ENCODE data around the gene GATB.

Gene GATB

DNA sequence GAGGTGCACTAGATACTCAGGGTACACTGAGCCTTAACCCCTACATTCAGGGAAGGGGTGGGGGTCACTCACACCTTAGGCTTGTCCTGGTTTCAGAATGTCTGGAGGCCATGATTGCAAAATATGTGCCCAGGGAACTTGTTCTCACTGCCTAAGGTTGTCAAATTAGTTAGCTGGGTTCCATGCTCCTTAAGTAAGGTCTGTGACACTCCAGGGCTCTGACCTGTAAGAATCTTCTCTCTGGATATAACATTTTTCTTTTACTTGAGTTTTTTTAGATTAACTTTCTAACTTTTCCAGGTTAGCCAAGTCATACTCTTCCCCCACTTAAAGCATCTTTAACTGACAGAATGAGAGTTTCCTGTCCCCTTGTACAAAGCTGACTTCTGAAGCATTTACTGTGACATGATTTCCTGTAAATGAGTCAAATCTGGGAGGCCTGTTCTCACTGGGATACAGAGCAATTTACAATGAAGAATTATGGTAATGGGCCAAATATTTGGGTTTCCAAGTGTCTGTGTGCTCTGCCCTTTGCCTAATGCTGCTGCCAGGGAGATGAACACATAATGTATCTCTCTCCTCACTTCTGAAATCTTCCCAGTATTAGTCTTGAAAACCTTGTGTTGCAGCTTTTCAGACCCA is 101.7 kb downstream of the GATB start:
- H3K4me3 ChIP-seq (ENCODE audit: low read depth, low read length): no peak overlapping the region
- TF ChIP-seq, protein P1, sequence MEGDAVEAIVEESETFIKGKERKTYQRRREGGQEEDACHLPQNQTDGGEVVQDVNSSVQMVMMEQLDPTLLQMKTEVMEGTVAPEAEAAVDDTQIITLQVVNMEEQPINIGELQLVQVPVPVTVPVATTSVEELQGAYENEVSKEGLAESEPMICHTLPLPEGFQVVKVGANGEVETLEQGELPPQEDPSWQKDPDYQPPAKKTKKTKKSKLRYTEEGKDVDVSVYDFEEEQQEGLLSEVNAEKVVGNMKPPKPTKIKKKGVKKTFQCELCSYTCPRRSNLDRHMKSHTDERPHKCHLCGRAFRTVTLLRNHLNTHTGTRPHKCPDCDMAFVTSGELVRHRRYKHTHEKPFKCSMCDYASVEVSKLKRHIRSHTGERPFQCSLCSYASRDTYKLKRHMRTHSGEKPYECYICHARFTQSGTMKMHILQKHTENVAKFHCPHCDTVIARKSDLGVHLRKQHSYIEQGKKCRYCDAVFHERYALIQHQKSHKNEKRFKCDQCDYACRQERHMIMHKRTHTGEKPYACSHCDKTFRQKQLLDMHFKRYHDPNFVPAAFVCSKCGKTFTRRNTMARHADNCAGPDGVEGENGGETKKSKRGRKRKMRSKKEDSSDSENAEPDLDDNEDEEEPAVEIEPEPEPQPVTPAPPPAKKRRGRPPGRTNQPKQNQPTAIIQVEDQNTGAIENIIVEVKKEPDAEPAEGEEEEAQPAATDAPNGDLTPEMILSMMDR (IDR thresholded peaks at IDR 0.05; ENCODE audit: borderline replicate concordance, insufficient read depth, low read depth, low read length): no peak

DNA sequence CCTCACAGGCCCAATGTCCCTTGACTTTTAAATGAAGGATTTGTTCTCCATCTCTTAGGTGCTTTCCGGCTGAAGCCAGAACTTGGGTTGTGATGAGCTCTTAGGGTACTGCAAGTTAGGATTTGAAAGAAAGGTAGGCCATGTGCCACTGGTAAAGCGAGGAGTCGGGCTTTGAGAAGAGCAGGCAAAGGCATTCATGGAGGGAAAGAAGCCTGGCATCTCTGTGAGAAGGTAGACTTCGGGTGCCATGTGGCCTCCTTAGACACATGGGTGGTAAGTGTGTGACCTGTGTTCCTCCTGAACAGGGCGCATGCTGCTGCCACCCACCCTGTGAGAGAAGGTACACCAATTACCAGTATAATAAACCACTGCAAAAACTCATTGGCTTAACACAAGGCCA is 102.9 kb downstream of the GATB start:
- TF ChIP-seq, protein P1 (IDR thresholded peaks at IDR 0.05; ENCODE audit: borderline replicate concordance, insufficient read depth, low read depth, low read length): no peak
- H3K4me3 ChIP-seq (ENCODE audit: low read depth, low read length): no peak overlapping the region

DNA sequence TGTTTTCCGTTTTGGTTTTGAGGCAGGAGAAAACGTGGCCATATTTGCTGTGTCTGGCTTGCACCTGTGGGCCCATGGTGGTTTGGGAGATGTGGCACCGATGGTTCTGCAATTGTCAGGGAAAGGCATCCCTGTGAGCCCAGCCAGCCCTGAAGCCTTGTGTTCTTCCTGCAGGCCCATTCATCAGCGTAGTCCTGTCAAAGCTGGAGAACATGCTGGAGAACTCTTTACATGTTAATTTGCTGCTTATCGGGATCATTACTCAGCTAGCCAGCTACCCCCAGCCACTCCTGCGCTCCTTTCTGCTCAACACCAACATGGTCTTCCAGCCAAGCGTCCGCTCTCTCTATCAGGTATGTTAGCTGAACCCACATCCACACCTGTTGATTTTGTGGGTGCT is 104.7 kb downstream of the GATB start:
- H3K4me3 ChIP-seq (ENCODE audit: low read depth, low read length): no peak overlapping the region
- TF ChIP-seq, protein P1 (IDR thresholded peaks at IDR 0.05; ENCODE audit: borderline replicate concordance, insufficient read depth, low read depth, low read length): no peak

GRCh38 chr4:151653548-151653918 is 107.3 kb downstream of the GATB start:
- TF ChIP-seq, protein P1 (IDR thresholded peaks at IDR 0.05; ENCODE audit: borderline replicate concordance, insufficient read depth, low read depth, low read length): no peak
- H3K4me3 ChIP-seq (ENCODE audit: low read depth, low read length): no peak overlapping the region

GRCh38 chr4:151652841-151653547 is 107.8 kb downstream of the GATB start:
- no peak overlapping the region for H3K4me3 ChIP-seq (ENCODE audit: low read depth, low read length)
- TF ChIP-seq, protein P1 (IDR thresholded peaks at IDR 0.05; ENCODE audit: borderline replicate concordance, insufficient read depth, low read depth, low read length): no peak

DNA sequence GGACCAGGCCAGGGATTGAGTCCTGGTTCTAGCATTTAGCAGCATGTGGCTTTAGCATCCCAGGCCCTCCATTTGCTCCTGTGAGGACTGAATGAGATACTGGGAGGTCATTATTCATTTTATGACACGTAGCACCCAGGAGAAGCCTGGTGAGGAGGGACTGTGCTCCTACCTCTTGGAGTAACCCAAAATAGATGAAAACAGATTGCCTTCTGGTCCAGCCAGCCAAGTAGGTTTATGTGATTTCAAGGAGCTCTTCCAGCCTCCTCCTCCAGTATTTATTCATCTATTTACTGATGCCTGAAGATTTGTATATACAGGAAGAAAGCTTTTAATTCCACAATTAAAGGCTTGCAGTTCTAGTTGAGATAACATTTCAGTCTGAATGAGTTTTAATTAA is 109.3 kb downstream of the GATB start:
- TF ChIP-seq, protein P1 (IDR thresholded peaks at IDR 0.05; ENCODE audit: borderline replicate concordance, insufficient read depth, low read depth, low read length): no peak
- H3K4me3 ChIP-seq (ENCODE audit: low read depth, low read length): no peak overlapping the region

DNA sequence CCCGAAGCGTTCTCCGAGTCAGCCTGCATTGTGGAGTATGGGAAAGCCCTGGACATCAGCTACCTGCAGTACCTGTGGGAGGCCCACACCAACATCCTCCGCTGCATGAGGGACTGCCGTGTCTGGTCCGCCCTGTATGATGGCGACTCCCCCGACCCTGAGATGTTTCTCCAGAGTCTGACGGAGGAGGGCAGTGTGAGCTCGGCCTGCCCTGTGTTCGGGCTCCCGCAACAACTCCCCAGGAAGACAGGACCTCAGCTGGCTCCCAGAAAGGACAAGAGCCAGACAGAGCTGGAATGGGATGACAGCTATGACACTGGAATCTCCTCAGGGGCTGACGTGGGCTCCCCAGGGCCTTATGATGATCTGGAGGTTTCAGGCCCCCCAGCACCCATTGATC is 111.3 kb downstream of the GATB start:
- no peak overlapping the region for H3K4me3 ChIP-seq (ENCODE audit: low read depth, low read length)
- TF ChIP-seq, protein P1 (IDR thresholded peaks at IDR 0.05; ENCODE audit: borderline replicate concordance, insufficient read depth, low read depth, low read length): no peak

Data from GM12875 (cell line).